Measurements from ENCODE around the gene MYO1H. TPM values are rescaled to one million over a fixed set of nuclear protein-coding genes. Genes with fewer than 3 reads are reported as not detected.

MYO1H gene
- total and polyA plus RNA-seq, 2 of the 13 experiments (the other 11 are each of a cell fraction or from before 2014, with no cell fraction given) = not detected

GRCh38 chr12:109479761-109480160 is 132.1 kb downstream of the MYO1H start:
- Histone ChIP-seq H3K27me3 (ENCODE audit: control insufficient read depth in 1 of 2, insufficient read depth in 2 of 2, low read length in 2 of 2) (no peaks in the 10 kb centered on the region; a peak in 1 of 5 replicates), H3K9me3 (ENCODE audit: low read length) (no peaks in the 10 kb centered on the region), H3K79me2 (ENCODE audit: insufficient read depth, low read length) (peaks cover 38% of the 10 kb centered on the region), H3K9ac (ENCODE audit: insufficient read depth, low read depth, low read length) (no peak overlapping the region), H3K36me3 (replicated peaks in 1 of 2; ENCODE audit: control insufficient read depth in 1 of 2, insufficient read depth in 2 of 2, low read length in 2 of 2) (peaks cover 2 to 15% of the 10 kb centered on the region in 2 experiments; a peak in 3 of 5 replicates), H3K4me1 (ENCODE audit: insufficient read depth, low read length) (peaks cover 43% of the 10 kb centered on the region), H2AFZ (ENCODE audit: low read length) (no peak overlapping the region), H3K27ac (ENCODE audit: extremely low read length, insufficient read depth, low read length) (no peak overlapping the region), H3K4me2 (ENCODE audit: low read depth, low read length) (no peak overlapping the region), H4K20me1 (ENCODE audit: insufficient read depth, low read length) (no peaks in the 10 kb centered on the region), H3K4me3 (replicated peaks in 1 of 3; ENCODE audit: insufficient read depth in 1 of 3, low read depth in 2 of 3, low read length in 3 of 3) (no peak overlapping the region)
- POLR2A ChIA-PET = interaction anchor here (1.5 kb wide), 1 partner anchor 15 kb away, joined by 3 read pairs; no protein-coding TSS in a partner anchor
- no TSS peak for BruUV-seq (replicated peaks)
- ATAC-seq = no peak
- 95% methylated on average over 1 of the region's 1 CpG for WGBS (ENCODE audit: low lambda C conversion rate)
- TF ChIP-seq SSRP1 (CRISPR knock-in tag; IDR thresholded peaks at IDR 0.05) (no peak), MTF2 (CRISPR knock-in tag; IDR thresholded peaks at IDR 0.05; ENCODE audit: borderline replicate concordance) (no peak), BCL3 (CRISPR knock-in tag; IDR thresholded peaks at IDR 0.05) (no peak), ZNF737 (CRISPR knock-in tag; IDR thresholded peaks at IDR 0.05; ENCODE audit: borderline replicate concordance) (no peak), CSRNP2 (CRISPR knock-in tag; conservative IDR thresholded peaks at IDR 0.05; ENCODE audit: low read depth) (no peak), MAX (IDR thresholded peaks at IDR 0.05) (no peak), ZNF382 (CRISPR knock-in tag; IDR thresholded peaks at IDR 0.05; ENCODE audit: borderline replicate concordance) (no peak), SMC3 (IDR thresholded peaks at IDR 0.05; ENCODE audit: low read length) (no peak)
- intact Hi-C loops (cut with micrococcal nuclease; ENCODE audit: unreplicated experiment) = no loop called here
- DNase-seq (ENCODE audit: low spot score) = no peak
- in situ Hi-C loops (cut with HindIII; ENCODE audit: extremely low pct_ligation_motif_present, low pct_unique_long_range_greater_than_20kb) = no loop called here
- no peak for FAIRE-seq
- CTCF ChIA-PET (ENCODE audit: low intra/inter-chr PET ratio, low total read pairs) = no interaction called here

All from HepG2 (cell line).